H1 (cell line): ENCODE data around the gene GPA33. TPM values are rescaled to one million over a fixed set of nuclear protein-coding genes. Genes with fewer than 3 reads are reported as not detected.

Experiments
- CTCF ChIA-PET: fragments of 300-600 bp; sonication (Branson Sonifier 250); formaldehyde crosslinking; loops from one replicate; lab custom pipeline; 2021; ENCODE audit not compliant: partially characterized antibody; lab: Charles Lee
- POLR2A ChIA-PET: fragments of 300-600 bp; sonication (Branson Sonifier 250); formaldehyde crosslinking; loops from one replicate; lab custom pipeline; 2021; ENCODE audit warnings: inconsistent platforms; ENCODE audit not compliant: partially characterized antibody; lab: Charles Lee
- DNase-seq, 2 experiments: peaks; one replicate each; pipeline versions ENCODE4 v3.0.0 to v3.0.0-alpha.2; 2010 to 2022; ENCODE audit warnings: low spot score in 2 of 2, low read depth in 1 of 2, mixed read lengths in 1 of 2
- FAIRE-seq: peaks from 2 replicates; lab custom pipeline; 2011; peaks lifted over from hg19 to GRCh38; lab: Jason Lieb, UNC
- H2AFZ ChIP-seq: 2 replicates; pipeline ENCODE4 v1.8.1; 2012; ENCODE audit warnings: low read length, inconsistent platforms
- H2AK5ac ChIP-seq: 2 replicates; pipeline ENCODE4 v1.6.1; 2013; ENCODE audit warnings: low read depth, low read length
- H2BK120ac ChIP-seq: replicated peaks from 2 replicates; pipeline ENCODE3; 2013; ENCODE audit warnings: low read depth, low read length, inconsistent platforms
- H2BK12ac ChIP-seq: 2 replicates; pipeline ENCODE4 v1.6.1; 2013; ENCODE audit warnings: low read depth, low read length
- H2BK15ac ChIP-seq: 2 replicates; pipeline ENCODE4 v1.6.1; 2013; ENCODE audit warnings: low read length
- H2BK20ac ChIP-seq: 2 replicates; pipeline ENCODE4 v1.6.1; 2013; ENCODE audit warnings: low read length
- H2BK5ac ChIP-seq: 2 replicates; pipeline ENCODE4 v1.6.1; 2013; ENCODE audit warnings: low read depth, low read length
- H3K14ac ChIP-seq: 2 replicates; pipeline ENCODE4 v1.6.1; 2013; ENCODE audit warnings: inconsistent platforms; ENCODE audit not compliant: insufficient read length
- H3K18ac ChIP-seq: 2 replicates; pipeline ENCODE4 v1.6.1; 2013; ENCODE audit warnings: low read length; ENCODE audit errors: extremely low read depth
- H3K23ac ChIP-seq: 2 replicates; pipeline ENCODE4 v1.6.1; 2013; ENCODE audit warnings: inconsistent platforms; ENCODE audit not compliant: insufficient read length
- H3K23me2 ChIP-seq: 2 replicates; pipeline ENCODE4 v1.6.1; 2013; ENCODE audit warnings: low read depth, low read length
- H3K27ac ChIP-seq: 2 replicates; pipeline ENCODE4 v1.6.1; 2011; ENCODE audit warnings: low read depth, low read length, inconsistent platforms
- H3K27me3 ChIP-seq, 4 experiments: replicated peaks in 1 of 4; 1 replicate in 1 of 4; 2 replicates in 3 of 4; pipeline versions ENCODE4 v1.6.1 to v1.8.1; 2011 to 2013; ENCODE audit warnings: low read length in 3 of 4, mild to moderate bottlenecking in 3 of 4, inconsistent platforms in 2 of 4, mixed read lengths in 2 of 4, moderate library complexity in 1 of 4; ENCODE audit not compliant: control insufficient read depth in 3 of 4, insufficient read depth in 3 of 4; ENCODE audit errors: extremely low read depth in 1 of 4
- H3K36me3 ChIP-seq, 4 experiments: 2 replicates each; pipeline versions ENCODE4 v1.6.1 to v1.8.1; 2011 to 2013; ENCODE audit warnings: mild to moderate bottlenecking in 4 of 4, low read length in 3 of 4, moderate library complexity in 2 of 4, control low read depth in 1 of 4, inconsistent platforms in 1 of 4; ENCODE audit not compliant: insufficient read depth in 4 of 4, control insufficient read depth in 2 of 4
- H3K4ac ChIP-seq: replicated peaks from 2 replicates; pipeline ENCODE3; 2013; ENCODE audit warnings: low read length, low read depth, mixed read lengths, inconsistent platforms; ENCODE audit not compliant: insufficient read length
- H3K4me1 ChIP-seq, 4 experiments: replicated peaks in 1 of 4; 1 replicate in 1 of 4; 2 replicates in 3 of 4; pipeline versions ENCODE4 v1.6.1 to v1.8.1; 2011 to 2013; ENCODE audit warnings: low read length in 3 of 4, inconsistent platforms in 2 of 4, mixed read lengths in 1 of 4; ENCODE audit not compliant: insufficient read depth in 4 of 4, control insufficient read depth in 3 of 4
- H3K4me2 ChIP-seq, 2 experiments: 2 replicates each; pipeline versions ENCODE4 v1.6.1 to v1.8.1; 2011 to 2013; ENCODE audit warnings: low read depth in 2 of 2, low read length in 2 of 2, control low read depth in 1 of 2, inconsistent platforms in 1 of 2, mild to moderate bottlenecking in 1 of 2; ENCODE audit not compliant: insufficient read depth in 1 of 2
- H3K4me3 ChIP-seq, 4 experiments: fragments of 200-600, 300-600 bp in 1 of 4; sonication (generic), shearing (Covaris generic), sonication (Bioruptor Twin) in 1 of 4; 2 replicates each; pipeline versions ENCODE4 v1.5.1 to v1.8.1; 2011 to 2016; ENCODE audit warnings: low read length in 4 of 4, low read depth in 3 of 4, control low read depth in 2 of 4, inconsistent platforms in 2 of 4, mild to moderate bottlenecking in 2 of 4, mixed read lengths in 1 of 4, moderate library complexity in 1 of 4; ENCODE audit not compliant: insufficient read depth in 2 of 4; ENCODE audit errors: extremely low read depth in 1 of 4
- H3K56ac ChIP-seq: replicated peaks from 2 replicates; pipeline ENCODE3; 2013; ENCODE audit warnings: low read depth, mild to moderate bottlenecking, mixed read lengths, low read length, inconsistent platforms; ENCODE audit not compliant: insufficient read length
- H3K79me1 ChIP-seq: 2 replicates; pipeline ENCODE4 v1.6.1; 2013; ENCODE audit warnings: low read depth, low read length, control low read depth
- H3K79me2 ChIP-seq, 2 experiments: 2 replicates each; pipeline versions ENCODE4 v1.6.1 to v1.8.1; 2012 to 2013; ENCODE audit warnings: low read length in 2 of 2, mild to moderate bottlenecking in 2 of 2, inconsistent platforms in 1 of 2; ENCODE audit not compliant: insufficient read depth in 2 of 2, control insufficient read depth in 1 of 2
- H3K9ac ChIP-seq, 4 experiments: replicated peaks in 1 of 4; 1 replicate in 1 of 4; 2 replicates in 3 of 4; pipeline versions ENCODE4 v1.6.1 to v1.8.1; 2011 to 2013; ENCODE audit warnings: low read depth in 3 of 4, low read length in 3 of 4, control low read depth in 2 of 4, mild to moderate bottlenecking in 2 of 4, moderate library complexity in 2 of 4, inconsistent platforms in 1 of 4; ENCODE audit errors: extremely low read depth in 1 of 4
- H3K9me3 ChIP-seq, 2 experiments: 2 replicates each; pipeline versions ENCODE4 v1.6.1 to v1.8.1; 2012 to 2013; ENCODE audit warnings: mild to moderate bottlenecking in 2 of 2, moderate library complexity in 2 of 2, control low read depth in 1 of 2, inconsistent platforms in 1 of 2, low read depth in 1 of 2, low read length in 1 of 2, mixed read lengths in 1 of 2; ENCODE audit not compliant: insufficient read depth in 2 of 2
- H4K20me1 ChIP-seq, 2 experiments: replicated peaks in 1 of 2; 2 replicates each; pipeline versions ENCODE3 to v1.8.1; 2011 to 2013; ENCODE audit warnings: inconsistent platforms in 2 of 2, low read length in 2 of 2, mild to moderate bottlenecking in 1 of 2; ENCODE audit not compliant: insufficient read depth in 2 of 2, control insufficient read depth in 1 of 2
- H4K5ac ChIP-seq: 2 replicates; pipeline ENCODE4 v1.6.1; 2013; ENCODE audit warnings: low read length, low read depth, mixed read lengths, inconsistent platforms; ENCODE audit not compliant: insufficient read length
- H4K8ac ChIP-seq: 2 replicates; pipeline ENCODE4 v1.8.0; 2013; ENCODE audit warnings: mild to moderate bottlenecking, moderate library complexity, low read length, inconsistent platforms; ENCODE audit not compliant: insufficient read depth; ENCODE audit errors: extremely low read depth
- H4K91ac ChIP-seq: replicated peaks from 2 replicates; pipeline ENCODE3; 2013; ENCODE audit warnings: low read length, mixed read lengths, inconsistent platforms; ENCODE audit not compliant: insufficient read length
- BACH1 ChIP-seq: IDR thresholded peaks from 2 replicates; pipeline ENCODE4 v1.6.1; 2012; ENCODE audit warnings: low read length, improper control_type of control experiment
- CBX5 ChIP-seq: fragments of 300-800, 300-1000 bp; sonication (generic); IDR thresholded peaks from 2 replicates; pipeline ENCODE4 v1.7.1; 2016; ENCODE audit warnings: antibody characterized with exemption, low read length, low read depth
- CEBPB ChIP-seq: IDR thresholded peaks from 2 replicates; pipeline ENCODE4 v1.6.1; 2012; ENCODE audit warnings: low read depth, low read length
- CTBP2 ChIP-seq: IDR thresholded peaks from 2 replicates; pipeline ENCODE4 v1.7.0; 2011; ENCODE audit warnings: borderline replicate concordance, mild to moderate bottlenecking, moderate library complexity, mixed read lengths, low read length; ENCODE audit not compliant: insufficient read depth, insufficient read length
- EP300 ChIP-seq, 2 experiments: IDR thresholded peaks; 1 replicate in 1 of 2; 2 replicates in 1 of 2; pipeline ENCODE4 v1.6.1; 2011 to 2012; ENCODE audit warnings: low read depth in 2 of 2, low read length in 2 of 2, mild to moderate bottlenecking in 2 of 2, borderline replicate concordance in 1 of 2, inconsistent platforms in 1 of 2, moderate library complexity in 1 of 2
- KDM5A ChIP-seq: fragments of 200-600 bp; IDR thresholded peaks from 2 replicates; pipeline ENCODE4 v1.7.1; 2012; ENCODE audit warnings: mild to moderate bottlenecking, low read length, inconsistent platforms, mixed read lengths
- SAP30 ChIP-seq: fragments of 300-600 bp; sonication (generic); IDR thresholded peaks from 2 replicates; pipeline ENCODE4 v1.7.1; 2012; ENCODE audit warnings: low read length, moderate library complexity, mild to moderate bottlenecking, inconsistent platforms; ENCODE audit not compliant: insufficient read depth, insufficient replicate concordance
- SP1 ChIP-seq: IDR thresholded peaks from 2 replicates; pipeline ENCODE4 v1.6.1; 2011; ENCODE audit warnings: low read depth, low read length
- TAF1 ChIP-seq: IDR thresholded peaks from 2 replicates; pipeline ENCODE4 v1.6.1; 2011; ENCODE audit warnings: mild to moderate bottlenecking, low read depth, low read length
- TAF7 ChIP-seq: optimal IDR thresholded peaks from 2 replicates; pipeline ENCODE3; 2011; ENCODE audit warnings: low read depth, mild to moderate bottlenecking, inconsistent platforms, low read length, moderate library complexity, borderline replicate concordance
- TBP ChIP-seq: IDR thresholded peaks from 2 replicates; pipeline ENCODE4 v1.6.1; 2011; ENCODE audit warnings: low read depth, low read length, improper control_type of control experiment
- TEAD4 ChIP-seq: IDR thresholded peaks from 2 replicates; pipeline ENCODE4 v1.6.1; 2012; ENCODE audit warnings: low read depth, low read length, inconsistent platforms, mixed read lengths
- YY1 ChIP-seq: IDR thresholded peaks from 2 replicates; pipeline ENCODE4 v1.6.1; 2011; ENCODE audit warnings: low read depth, mild to moderate bottlenecking, low read length
- WGBS, 2 experiments: shearing (Covaris generic) in 1 of 2; methylation state at CpG; one replicate each; pipeline versions ENCODE4 v1.1.6 to v1.1.7; 2013 to 2015; ENCODE audit warnings: low lambda C conversion rate in 2 of 2, mixed read lengths in 2 of 2, inconsistent platforms in 1 of 2, low coverage in 1 of 2, missing lambda C conversion rate in 1 of 2; ENCODE audit not compliant: insufficient replicate concordance in 2 of 2, insufficient coverage in 1 of 2, insufficient read length in 1 of 2; ENCODE audit errors: extremely low coverage in 1 of 2, missing lambda C conversion rate in 1 of 2; 5-methylcytosine and 5-hydroxymethylcytosine counted together
- polyA plus RNA-seq, 7 experiments: library from polyadenylated mRNA; depleted of rRNA in 3 of 7; stranded (reverse) in 5 of 7; unstranded in 2 of 7; fragments of >200 nt in 5 of 7; fragments of 200-250 nt in 2 of 7; gene quantifications; 1 replicate in 5 of 7; 2 replicates in 1 of 7; 4 replicates in 1 of 7; pipeline versions ENCODE4 v1.2.1 to v1.2.3, GENCODE V29; 2011 to 2013; ENCODE audit warnings: missing spikeins in 2 of 7, mixed read lengths in 2 of 7
- total RNA-seq: library from RNA; stranded (reverse); fragmentation: NEBNext Ultra II Directional; extraction: Animal tissue kit (Norgen Biotek cat#: 25700); gene quantifications from 2 replicates; pipeline ENCODE4 v1.2.1, GENCODE V29; 2021
- TF ChIP-seq, protein P1 (sequence below): IDR thresholded peaks from 2 replicates; pipeline ENCODE4 v1.6.1; 2012; ENCODE audit warnings: inconsistent platforms

The GPA33 gene
- total and polyA plus RNA-seq, 2 of the 8 experiments (the other 6 are each of a cell fraction or from before 2014, with no cell fraction given) = 0.19 to 0.67 TPM

DNA sequence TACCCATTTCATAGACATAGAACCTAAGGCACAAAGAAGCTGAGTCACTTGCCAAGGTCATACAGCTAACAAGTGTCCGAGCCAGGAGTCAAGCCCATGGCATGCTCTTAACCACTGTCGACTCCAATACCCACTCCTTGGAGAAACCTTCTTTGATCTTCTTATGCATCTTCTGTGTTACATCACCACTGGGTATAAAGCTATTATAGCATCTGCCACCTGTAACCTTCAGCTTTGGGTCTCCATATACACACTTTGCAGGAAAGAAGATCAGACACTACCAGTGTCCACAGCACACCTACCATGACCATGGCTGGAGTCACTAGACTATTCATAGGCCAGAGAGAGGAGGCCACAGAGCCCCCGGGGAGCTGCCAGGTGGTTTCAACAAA lies 29.1 kb downstream of the GPA33 start:
- POLR2A ChIA-PET = interaction anchor here (0.8 to 3.4 kb wide), 5 partner anchors 105 to 369 kb away, joined by 3 to 20 read pairs (median 3); partner anchors contain the start of gene POU2F1
- Histone ChIP-seq H2BK20ac (no peak overlapping the region), H3K4me2 (no peak overlapping the region), H3K9me3 (no peaks in the 10 kb centered on the region), H3K23me2 (peaks cover 8% of the 10 kb centered on the region), H2BK12ac (no peak overlapping the region), H2BK120ac (no peak overlapping the region), H3K27me3 (no peaks in the 10 kb centered on the region), H3K18ac (no peak overlapping the region), H4K91ac (no peak overlapping the region), H3K36me3 (no peaks in the 10 kb centered on the region), H3K4me1 (peaks cover 0 to 8% (median 2%) of the 10 kb centered on the region in 4 experiments; a peak in 4 of 7 replicates), H3K79me1 (no peaks in the 10 kb centered on the region), H3K4me3 (no peak overlapping the region), H2BK15ac (no peak overlapping the region), H2AK5ac (no peak overlapping the region), H2AFZ (no peak overlapping the region), H2BK5ac (no peak overlapping the region), H3K56ac (no peak overlapping the region), H3K79me2 (no peaks in the 10 kb centered on the region), H3K9ac (no peak overlapping the region), H3K14ac (no peak overlapping the region), H3K27ac (no peak overlapping the region), H4K8ac (no peak overlapping the region), H4K20me1 (peaks cover 0 to 7% of the 10 kb centered on the region in 2 experiments), H3K4ac (no peak overlapping the region), H3K23ac (no peak overlapping the region), H4K5ac (no peak overlapping the region)
- TF ChIP-seq SP1 (no peak), CTBP2 (no peak), BACH1 (no peak), EP300 (IDR thresholded peaks at IDR 0.05; ENCODE audit: borderline replicate concordance in 1 of 2, low read depth in 2 of 2, low read length in 2 of 2) (no peak), TAF7 (no peak), KDM5A (no peak), TEAD4 (no peak), YY1 (no peak), CBX5 (no peak), CEBPB (no peak), SAP30 (no peak), TAF1 (no peak), TBP (no peak)
- TF ChIP-seq, protein P1, sequence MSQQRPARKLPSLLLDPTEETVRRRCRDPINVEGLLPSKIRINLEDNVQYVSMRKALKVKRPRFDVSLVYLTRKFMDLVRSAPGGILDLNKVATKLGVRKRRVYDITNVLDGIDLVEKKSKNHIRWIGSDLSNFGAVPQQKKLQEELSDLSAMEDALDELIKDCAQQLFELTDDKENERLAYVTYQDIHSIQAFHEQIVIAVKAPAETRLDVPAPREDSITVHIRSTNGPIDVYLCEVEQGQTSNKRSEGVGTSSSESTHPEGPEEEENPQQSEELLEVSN = no peak
- WGBS, 2 experiments = 85% methylated on average over 3 of the region's 3 CpGs; no CpG with 5 or more reads in 1 of the 2 experiments
- FAIRE-seq (no peak), DNase-seq (peak in 1 of 2 experiments; percentile 30)
- CTCF ChIA-PET = interaction anchor here (0.7 to 18.6 kb wide), 34 partner anchors 8 to 472 kb away, joined by 3 to 874 read pairs (median 4); partner anchors contain the start of genes ILDR2, POGK, POU2F1 and STYXL2
